WTC11 (cell line): ENCODE measurements around the gene CRABP2. TPM values are rescaled to one million over a fixed set of nuclear protein-coding genes. Genes with fewer than 3 reads are reported as not detected.
A peak's percentile ranks its signal among the peaks of the same experiment; 100 is the strongest.

Experiments used
- ATAC-seq: fragments of 200-7000 bp; cut with Tn5 transposase; 2 replicates; pipeline ENCODE4 v1.10.0; 2021; ENCODE audit warnings: mild to moderate bottlenecking, moderate library complexity
- CTCF ChIA-PET: fragments of 300-600 bp; sonication (Branson Sonifier 250); formaldehyde crosslinking; loops from one replicate; lab custom pipeline; 2021; ENCODE audit warnings: antibody characterized with exemption; lab: Charles Lee
- POLR2A ChIA-PET: fragments of 350-600 bp; sonication (Branson Sonifier 250); formaldehyde crosslinking; loops from one replicate; lab custom pipeline; 2021; ENCODE audit warnings: antibody characterized with exemption; lab: Charles Lee
- DNase-seq: peaks from one replicate; pipeline ENCODE4 v3.0.0; 2021; ENCODE audit warnings: low spot score
- H3K27ac Mint-ChIP-seq: 2 replicates; pipeline ENCODE4 v1.8.0; 2021; ENCODE audit warnings: mixed read lengths
- H3K27me3 Mint-ChIP-seq: 2 replicates; pipeline ENCODE4 v1.8.0; 2021; ENCODE audit warnings: low read depth, mild to moderate bottlenecking, moderate library complexity, mixed read lengths
- H3K36me3 Mint-ChIP-seq: 2 replicates; pipeline ENCODE4 v1.8.0; 2021; ENCODE audit warnings: mixed read lengths
- H3K4me1 Mint-ChIP-seq: 2 replicates; pipeline ENCODE4 v1.8.0; 2022; ENCODE audit warnings: mixed read lengths
- H3K4me3 Mint-ChIP-seq: 2 replicates; pipeline ENCODE4 v1.8.0; 2021; ENCODE audit warnings: mild to moderate bottlenecking, moderate library complexity, mixed read lengths
- H3K9me3 Mint-ChIP-seq: 2 replicates; pipeline ENCODE4 v1.8.0; 2021; ENCODE audit warnings: mixed read lengths
- ARID4B ChIP-seq: sonication (generic); formaldehyde crosslinking; IDR thresholded peaks from 2 replicates; pipeline ENCODE4 v1.8.0; 2023; ENCODE audit warnings: missing genetic modification reagents, mild to moderate bottlenecking, borderline replicate concordance
- CREM ChIP-seq: sonication (generic); formaldehyde crosslinking; IDR thresholded peaks from 2 replicates; pipeline ENCODE4 v1.8.1; 2022; ENCODE audit warnings: mild to moderate bottlenecking, missing genetic modification reagents, moderate library complexity
- E2F1 ChIP-seq: sonication (generic); formaldehyde crosslinking; IDR thresholded peaks from 2 replicates; pipeline ENCODE4 v1.8.0; 2022; ENCODE audit warnings: mild to moderate bottlenecking, missing genetic modification reagents
- E2F5 ChIP-seq: sonication (generic); formaldehyde crosslinking; IDR thresholded peaks from 2 replicates; pipeline ENCODE4 v1.8.1; 2022; ENCODE audit warnings: mild to moderate bottlenecking, moderate library complexity, missing genetic modification reagents
- ELF4 ChIP-seq: sonication (generic); formaldehyde crosslinking; IDR thresholded peaks from 2 replicates; pipeline ENCODE4 v1.8.1; 2022; ENCODE audit warnings: low read depth, mild to moderate bottlenecking, moderate library complexity, missing genetic modification reagents
- GABPB1 ChIP-seq: sonication (generic); formaldehyde crosslinking; IDR thresholded peaks from 2 replicates; pipeline ENCODE4 v1.8.1; 2023; ENCODE audit warnings: mild to moderate bottlenecking, missing genetic modification reagents
- MAX ChIP-seq: sonication (generic); formaldehyde crosslinking; IDR thresholded peaks from 2 replicates; pipeline ENCODE4 v1.8.0; 2022; ENCODE audit warnings: mild to moderate bottlenecking, missing genetic modification reagents
- MLX ChIP-seq: sonication (generic); formaldehyde crosslinking; IDR thresholded peaks from 2 replicates; pipeline ENCODE4 v1.8.1; 2023; ENCODE audit warnings: mild to moderate bottlenecking, missing genetic modification reagents, moderate library complexity
- MYBL2 ChIP-seq: sonication (generic); formaldehyde crosslinking; IDR thresholded peaks from 2 replicates; pipeline ENCODE4 v1.8.1; 2023; ENCODE audit warnings: mild to moderate bottlenecking, moderate library complexity, missing genetic modification reagents
- PRRX2 ChIP-seq: fragments of 250-450 bp; sonication (Bioruptor Pico); IDR thresholded peaks from 2 replicates; pipeline ENCODE4 v1.8.0; 2021; ENCODE audit warnings: mild to moderate bottlenecking
- RORB ChIP-seq: fragments of 250-450 bp; sonication (Bioruptor Pico); IDR thresholded peaks from 2 replicates; pipeline ENCODE4 v1.9.0; 2021; ENCODE audit warnings: mild to moderate bottlenecking
- SMAD4 ChIP-seq: sonication (generic); formaldehyde crosslinking; IDR thresholded peaks from 2 replicates; pipeline ENCODE4 v1.8.0; 2022; ENCODE audit warnings: mild to moderate bottlenecking, missing genetic modification reagents
- TEAD1 ChIP-seq: sonication (generic); formaldehyde crosslinking; IDR thresholded peaks from 2 replicates; pipeline ENCODE4 v1.8.0; 2022; ENCODE audit warnings: mild to moderate bottlenecking, missing genetic modification reagents
- USF1 ChIP-seq: sonication (generic); formaldehyde crosslinking; IDR thresholded peaks from 2 replicates; pipeline ENCODE4 v1.8.0; 2022; ENCODE audit warnings: mild to moderate bottlenecking, missing genetic modification reagents
- USF2 ChIP-seq: sonication (generic); formaldehyde crosslinking; IDR thresholded peaks from 2 replicates; pipeline ENCODE4 v1.8.1; 2023; ENCODE audit warnings: mild to moderate bottlenecking, missing genetic modification reagents, moderate library complexity
- ZNF281 ChIP-seq: sonication (generic); formaldehyde crosslinking; IDR thresholded peaks from 2 replicates; pipeline ENCODE4 v1.8.0; 2023; ENCODE audit warnings: mild to moderate bottlenecking, missing genetic modification reagents
- ZNF317 ChIP-seq: sonication (generic); formaldehyde crosslinking; IDR thresholded peaks from 2 replicates; pipeline ENCODE4 v1.8.1; 2023; ENCODE audit warnings: low read depth, mild to moderate bottlenecking, moderate library complexity, missing genetic modification reagents, borderline replicate concordance
- total RNA-seq: library from RNA; stranded (reverse); gene quantifications from 3 replicates; pipeline ENCODE4 v1.2.3, GENCODE V29; 2021

Gene CRABP2
- total RNA-seq, 1 experiment from 2014 or later = 135 TPM

GRCh38 chr1:156705918-156706656, 704 bp upstream of the CRABP2 start (continued):
- TF ChIP-seq CREM (CRISPR knock-in tag) (peak; percentile 21; the same call in 1 of the 2 replicates), ELF4 (no peak), E2F1 (CRISPR knock-in tag) (no peak), USF2 (CRISPR knock-in tag) (no peak)

GRCh38 chr1:156704930-156705320, 458 bp downstream of the CRABP2 start:
- DNase-seq = peak; percentile 46
- Mint-ChIP-seq H3K27ac (no peak overlapping the region), H3K4me3 (peak overlapping the region; percentile 84), H3K9me3 (no peaks in the 10 kb centered on the region), H3K27me3 (peaks cover 23% of the 10 kb centered on the region), H3K4me1 (peaks cover 53% of the 10 kb centered on the region), H3K36me3 (peaks cover 15% of the 10 kb centered on the region)
- peak; percentile 67; the same call in 1 of the 2 replicates for TF ChIP-seq MAX (CRISPR knock-in tag)
- 0 out of 2 replicates have a peak, but pooled peaks have one; percentile 24 for TF ChIP-seq MLX (CRISPR knock-in tag)
- 0 out of 2 replicates have a peak, but pooled peaks have one; percentile 27 for TF ChIP-seq CREM (CRISPR knock-in tag)
- TF ChIP-seq GABPB1 (CRISPR knock-in tag) = no peak
- no peak for TF ChIP-seq SMAD4 (CRISPR knock-in tag)
- 0 out of 2 replicates have a peak, but pooled peaks have one; percentile 28 for TF ChIP-seq ZNF317 (CRISPR knock-in tag)
- peak; percentile 51; the same call in 1 of the 2 replicates for TF ChIP-seq E2F5 (CRISPR knock-in tag)
- TF ChIP-seq USF1 (CRISPR knock-in tag) = 0 out of 2 replicates have a peak, but pooled peaks have one; percentile 26
- TF ChIP-seq MYBL2 (CRISPR knock-in tag) = no peak
- TF ChIP-seq ARID4B (CRISPR knock-in tag) = 0 out of 2 replicates have a peak, but pooled peaks have one; percentile 60
- TF ChIP-seq PRRX2 (CRISPR knock-in tag) = no peak
- no peak for TF ChIP-seq RORB (CRISPR knock-in tag)
- TF ChIP-seq ZNF281 (CRISPR knock-in tag) = no peak
- peak; percentile 63; the same call in 1 of the 2 replicates for TF ChIP-seq TEAD1 (CRISPR knock-in tag)
- ATAC-seq = no peak
- POLR2A ChIA-PET = interaction anchor here (0.6 to 5.4 kb wide), 5 partner anchors 13 to 40 kb away, joined by 4 to 195 read pairs (median 14); partner anchors contain the start of genes ISG20L2, METTL25B and NES
- CTCF ChIA-PET = interaction anchor here (0.9 to 25.2 kb wide), 17 partner anchors 9 to 451 kb away, joined by 3 to 1553 read pairs (median 11); partner anchors contain the start of genes HAPLN2, HDGF, INSRR and ISG20L2
